A549 (cell line): ENCODE measurements around the gene APAF1. TPM values are rescaled to one million over a fixed set of nuclear protein-coding genes. Genes with fewer than 3 reads are reported as not detected.

Experiments used
- ATAC-seq, 2 experiments: fragments of 200-7000 bp in 1 of 2; fragments of >200 bp in 1 of 2; cut with Nextera tagmentation in 1 of 2; cut with Tn5 transposase in 1 of 2; 3 replicates each; pipeline versions ENCODE4 v1.8.0 to v1.9.1; 2018 to 2020; ENCODE audit warnings: mild to moderate bottlenecking in 1 of 2, moderate library complexity in 1 of 2
- CTCF ChIA-PET: fragments of 300-600 bp; sonication (Branson Sonifier 250); formaldehyde crosslinking; extraction: SDS; loops from one replicate; lab custom pipeline; 2021; ENCODE audit warnings: antibody characterized with exemption, inconsistent platforms; lab: Yijun Ruan, JAX
- POLR2A ChIA-PET: fragments of 350-600 bp; formaldehyde crosslinking; extraction: SDS; loops from one replicate; lab custom pipeline; 2021; ENCODE audit warnings: antibody characterized with exemption, inconsistent platforms; lab: Yijun Ruan, JAX
- DNase-seq, 2 experiments: peaks; one replicate each; pipeline versions ENCODE4 v3.0.0 to v3.0.0-alpha.2; 2011 to 2016; ENCODE audit warnings: low read depth in 1 of 2, low spot score in 1 of 2
- FAIRE-seq: peaks from 2 replicates; lab custom pipeline; 2011; peaks lifted over from hg19 to GRCh38; lab: Jason Lieb, UNC
- H3K27ac ChIP-seq, 2 experiments: fragments of >200 bp; sonication (Bioruptor Twin); formaldehyde crosslinking; 3 replicates each; pipeline ENCODE4 v1.5.1; 2016 to 2017
- H3K4me1 ChIP-seq: fragments of >200 bp; sonication (Bioruptor Twin); formaldehyde crosslinking; 3 replicates; pipeline ENCODE4 v1.6.1; 2016
- H3K4me2 ChIP-seq: fragments of >200 bp; sonication (Bioruptor Twin); formaldehyde crosslinking; 3 replicates; pipeline ENCODE4 v1.6.1; 2016
- H3K4me3 ChIP-seq: fragments of >200 bp; sonication (Bioruptor Twin); formaldehyde crosslinking; 3 replicates; pipeline ENCODE4 v1.5.1; 2016
- H3K9me3 ChIP-seq: fragments of >200 bp; sonication (Bioruptor Twin); formaldehyde crosslinking; 3 replicates; pipeline ENCODE4 v1.6.1; 2016
- BCL3 ChIP-seq: fragments of >200 bp; sonication (Bioruptor Twin); formaldehyde crosslinking; IDR thresholded peaks from 3 replicates; pipeline ENCODE4 v1.6.1; 2016
- BHLHE40 ChIP-seq: IDR thresholded peaks from 2 replicates; pipeline ENCODE4 v1.6.1; 2012; ENCODE audit warnings: low read depth, low read length, inconsistent platforms
- CHD2 ChIP-seq: fragments of 150-350 bp; IDR thresholded peaks from 2 replicates; pipeline ENCODE4 v1.6.1; 2014; ENCODE audit warnings: low read length; ENCODE audit not compliant: partially characterized antibody
- CHD4 ChIP-seq: fragments of 200-600 bp; sonication (generic); IDR thresholded peaks from 2 replicates; pipeline ENCODE4 v1.6.1; 2016; ENCODE audit warnings: antibody characterized with exemption, mild to moderate bottlenecking, borderline replicate concordance
- ESRRA ChIP-seq: fragments of 150-350 bp; IDR thresholded peaks from 2 replicates; pipeline ENCODE4 v1.6.1; 2014; ENCODE audit warnings: mild to moderate bottlenecking, low read length, borderline replicate concordance
- FOXS1 ChIP-seq: fragments of 250-450 bp; sonication (Bioruptor Pico); IDR thresholded peaks from 2 replicates; pipeline ENCODE4 v1.5.0; 2020; ENCODE audit warnings: mild to moderate bottlenecking, moderate library complexity
- GATA3 ChIP-seq: IDR thresholded peaks from 2 replicates; pipeline ENCODE4 v1.6.1; 2012; ENCODE audit warnings: borderline replicate concordance
- HEYL ChIP-seq: fragments of 250-450 bp; sonication (Bioruptor Pico); IDR thresholded peaks from 2 replicates; pipeline ENCODE4 v1.8.0; 2021; ENCODE audit warnings: mild to moderate bottlenecking, moderate library complexity
- HOXA7 ChIP-seq: fragments of 250-450 bp; sonication (Bioruptor Pico); IDR thresholded peaks from 2 replicates; pipeline ENCODE4 v1.5.0; 2020; ENCODE audit warnings: mild to moderate bottlenecking, moderate library complexity
- NPAS2 ChIP-seq: fragments of 250-450 bp; sonication (Bioruptor Pico); IDR thresholded peaks from 2 replicates; pipeline ENCODE4 v1.8.0; 2022; ENCODE audit warnings: mild to moderate bottlenecking, moderate library complexity, borderline replicate concordance
- NR3C1 ChIP-seq: fragments of >200 bp; sonication (Bioruptor Twin); formaldehyde crosslinking; IDR thresholded peaks from 3 replicates; pipeline ENCODE4 v1.6.1; 2017
- PHF8 ChIP-seq: fragments of 200-600 bp; sonication (generic); IDR thresholded peaks from 2 replicates; pipeline ENCODE4 v1.6.1; 2016; ENCODE audit warnings: low read depth, mild to moderate bottlenecking, antibody characterized with exemption, moderate library complexity, borderline replicate concordance
- POLR2A ChIP-seq: IDR thresholded peaks from 2 replicates; pipeline ENCODE4 v1.6.1; 2012; ENCODE audit warnings: mild to moderate bottlenecking, low read length
- RAD21 ChIP-seq, 2 experiments: fragments of >200 bp in 1 of 2; sonication (Bioruptor Twin) in 1 of 2; formaldehyde crosslinking in 1 of 2; IDR thresholded peaks in 1 of 2; conservative IDR thresholded peaks in 1 of 2; 2 replicates in 1 of 2; 3 replicates in 1 of 2; pipeline ENCODE4 v1.6.1; 2012 to 2018; ENCODE audit warnings: inconsistent platforms in 1 of 2
- RNF2 ChIP-seq: fragments of 200-600 bp; sonication (generic); IDR thresholded peaks from 2 replicates; pipeline ENCODE4 v1.6.1; 2016; ENCODE audit warnings: low read depth, mild to moderate bottlenecking, antibody characterized with exemption, moderate library complexity, borderline replicate concordance
- SMC3 ChIP-seq: fragments of >200 bp; sonication (Bioruptor Twin); formaldehyde crosslinking; IDR thresholded peaks from 3 replicates; pipeline ENCODE4 v1.6.1; 2018; ENCODE audit warnings: inconsistent platforms
- ZC3H11A ChIP-seq: fragments of 450-650 bp; IDR thresholded peaks from 2 replicates; pipeline ENCODE4 v1.6.1; 2014; ENCODE audit warnings: antibody characterized with exemption, mild to moderate bottlenecking
- ZFP36 ChIP-seq: fragments of 450-650 bp; IDR thresholded peaks from 2 replicates; pipeline ENCODE4 v1.6.1; 2014; ENCODE audit warnings: borderline replicate concordance; ENCODE audit not compliant: partially characterized antibody
- ZSCAN20 ChIP-seq: fragments of 250-450 bp; sonication (Bioruptor Pico); IDR thresholded peaks from 2 replicates; pipeline ENCODE4 v1.8.0; 2022; ENCODE audit warnings: mild to moderate bottlenecking, moderate library complexity
- WGBS: methylation state at CpG from one replicate; pipeline ENCODE4 v1.1.6; 2017; ENCODE audit errors: missing lambda C conversion rate; 5-methylcytosine and 5-hydroxymethylcytosine counted together
- polyA plus RNA-seq, 4 experiments: library from polyadenylated mRNA; depleted of rRNA in 3 of 4; stranded (reverse); fragments of >200 nt; fragmentation: RNase III in 1 of 4; extraction: RNeasy Plus Mini Kit Qiagen cat#74134 plus additional on column Dnase treatment in 1 of 4; gene quantifications; 2 replicates in 3 of 4; 3 replicates in 1 of 4; pipeline ENCODE4 v1.2.3, GENCODE V29; 2011 to 2017
- TF ChIP-seq, protein P1 (sequence below): fragments of >200 bp; sonication (Bioruptor Twin); formaldehyde crosslinking; IDR thresholded peaks from 3 replicates; pipeline ENCODE4 v1.5.1; 2016
- TF ChIP-seq, protein P2 (sequence below): fragments of 250-450 bp; sonication (Bioruptor Pico); IDR thresholded peaks from 2 replicates; pipeline ENCODE4 v1.5.0; 2020; ENCODE audit warnings: low read depth, mild to moderate bottlenecking, moderate library complexity
- TF ChIP-seq, protein P3 (sequence below): fragments of 450-650 bp; IDR thresholded peaks from 2 replicates; pipeline ENCODE4 v1.6.1; 2014; ENCODE audit warnings: antibody characterized with exemption
- TF ChIP-seq, protein P4 (sequence below): fragments of >200 bp; sonication (Bioruptor Twin); formaldehyde crosslinking; IDR thresholded peaks from 2 replicates; pipeline ENCODE4 v1.6.1; 2016
- TF ChIP-seq, protein P5 (sequence below): IDR thresholded peaks from 2 replicates; pipeline ENCODE4 v1.6.1; 2012

Gene APAF1
- polyA plus RNA-seq, 2 of the 4 experiments (the other 2 are of a cell fraction): 13.2 to 15.7 TPM

GRCh38 chr12:98696036-98696646 lies 51.1 kb downstream of the APAF1 start:
- CTCF ChIA-PET: interaction anchor here (1.3 to 1.4 kb wide), 3 partner anchors 10 to 303 kb away, joined by 3 to 6 read pairs (median 3); no protein-coding TSS in a partner anchor
- no peak for DNase-seq
- POLR2A ChIA-PET: no interaction called here
- TF ChIP-seq HOXA7 (CRISPR knock-in tag) (no peak), BHLHE40 (no peak), CHD4 (no peak), ZSCAN20 (CRISPR knock-in tag) (no peak), POLR2A (no peak), RAD21 (conservative IDR thresholded peaks at IDR 0.05 in 1 of 2, IDR thresholded peaks at IDR 0.05 in 1 of 2) (no peak), GATA3 (no peak), BCL3 (no peak), SMC3 (no peak), RNF2 (no peak), FOXS1 (CRISPR knock-in tag) (no peak)
- TF ChIP-seq, protein P1, sequence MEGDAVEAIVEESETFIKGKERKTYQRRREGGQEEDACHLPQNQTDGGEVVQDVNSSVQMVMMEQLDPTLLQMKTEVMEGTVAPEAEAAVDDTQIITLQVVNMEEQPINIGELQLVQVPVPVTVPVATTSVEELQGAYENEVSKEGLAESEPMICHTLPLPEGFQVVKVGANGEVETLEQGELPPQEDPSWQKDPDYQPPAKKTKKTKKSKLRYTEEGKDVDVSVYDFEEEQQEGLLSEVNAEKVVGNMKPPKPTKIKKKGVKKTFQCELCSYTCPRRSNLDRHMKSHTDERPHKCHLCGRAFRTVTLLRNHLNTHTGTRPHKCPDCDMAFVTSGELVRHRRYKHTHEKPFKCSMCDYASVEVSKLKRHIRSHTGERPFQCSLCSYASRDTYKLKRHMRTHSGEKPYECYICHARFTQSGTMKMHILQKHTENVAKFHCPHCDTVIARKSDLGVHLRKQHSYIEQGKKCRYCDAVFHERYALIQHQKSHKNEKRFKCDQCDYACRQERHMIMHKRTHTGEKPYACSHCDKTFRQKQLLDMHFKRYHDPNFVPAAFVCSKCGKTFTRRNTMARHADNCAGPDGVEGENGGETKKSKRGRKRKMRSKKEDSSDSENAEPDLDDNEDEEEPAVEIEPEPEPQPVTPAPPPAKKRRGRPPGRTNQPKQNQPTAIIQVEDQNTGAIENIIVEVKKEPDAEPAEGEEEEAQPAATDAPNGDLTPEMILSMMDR: no peak
- TF ChIP-seq, protein P2, sequence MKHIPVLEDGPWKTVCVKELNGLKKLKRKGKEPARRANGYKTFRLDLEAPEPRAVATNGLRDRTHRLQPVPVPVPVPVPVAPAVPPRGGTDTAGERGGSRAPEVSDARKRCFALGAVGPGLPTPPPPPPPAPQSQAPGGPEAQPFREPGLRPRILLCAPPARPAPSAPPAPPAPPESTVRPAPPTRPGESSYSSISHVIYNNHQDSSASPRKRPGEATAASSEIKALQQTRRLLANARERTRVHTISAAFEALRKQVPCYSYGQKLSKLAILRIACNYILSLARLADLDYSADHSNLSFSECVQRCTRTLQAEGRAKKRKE (CRISPR knock-in tag): no peak
- TF ChIP-seq, protein P3, sequence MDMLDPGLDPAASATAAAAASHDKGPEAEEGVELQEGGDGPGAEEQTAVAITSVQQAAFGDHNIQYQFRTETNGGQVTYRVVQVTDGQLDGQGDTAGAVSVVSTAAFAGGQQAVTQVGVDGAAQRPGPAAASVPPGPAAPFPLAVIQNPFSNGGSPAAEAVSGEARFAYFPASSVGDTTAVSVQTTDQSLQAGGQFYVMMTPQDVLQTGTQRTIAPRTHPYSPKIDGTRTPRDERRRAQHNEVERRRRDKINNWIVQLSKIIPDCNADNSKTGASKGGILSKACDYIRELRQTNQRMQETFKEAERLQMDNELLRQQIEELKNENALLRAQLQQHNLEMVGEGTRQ: no peak
- TF ChIP-seq, all 56 proteins: peak for 0
- 77% methylated on average over 8 of the region's 8 CpGs for WGBS
- no peak overlapping the region for H3K4me3 ChIP-seq
- H3K4me2 ChIP-seq: no peak overlapping the region
- FAIRE-seq (no peak), ATAC-seq (no peak)
- H3K4me1 ChIP-seq: no peaks in the 10 kb centered on the region
- H3K9me3 ChIP-seq: no peaks in the 10 kb centered on the region
- no peak overlapping the region for H3K27ac ChIP-seq

DNA sequence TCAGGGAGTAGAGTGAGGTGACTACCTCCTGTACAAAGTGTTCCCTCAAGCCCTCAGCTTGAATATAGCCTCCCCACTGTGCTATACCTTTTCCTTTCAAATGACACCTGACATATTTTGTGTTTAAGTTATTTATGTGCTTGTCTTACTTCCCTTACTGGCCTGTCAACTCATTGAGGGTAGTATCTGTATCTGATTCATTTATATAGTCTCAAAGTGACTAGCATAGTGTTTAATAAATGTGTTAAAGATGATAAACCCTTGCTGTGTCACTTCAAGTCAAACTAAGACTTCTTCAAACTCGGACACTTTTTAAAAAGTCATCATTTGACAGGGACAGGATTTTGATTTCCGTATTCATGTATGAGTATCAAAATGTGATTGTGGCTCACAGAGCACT lies 52.1 kb downstream of the APAF1 start:
- POLR2A ChIA-PET: no interaction called here
- Histone ChIP-seq H3K4me2 (no peak overlapping the region), H3K4me3 (no peak overlapping the region), H3K4me1 (no peaks in the 10 kb centered on the region), H3K9me3 (no peaks in the 10 kb centered on the region)
- DNase-seq (no peak), ATAC-seq (no peak), FAIRE-seq (no peak)
- TF ChIP-seq, protein P4, sequence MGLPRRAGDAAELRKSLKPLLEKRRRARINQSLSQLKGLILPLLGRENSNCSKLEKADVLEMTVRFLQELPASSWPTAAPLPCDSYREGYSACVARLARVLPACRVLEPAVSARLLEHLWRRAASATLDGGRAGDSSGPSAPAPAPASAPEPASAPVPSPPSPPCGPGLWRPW: no peak
- TF ChIP-seq NPAS2 (CRISPR knock-in tag): no peak
- TF ChIP-seq ZC3H11A: no peak
- no peak for TF ChIP-seq ESRRA
- no peak for TF ChIP-seq ZFP36
- TF ChIP-seq, protein P5, sequence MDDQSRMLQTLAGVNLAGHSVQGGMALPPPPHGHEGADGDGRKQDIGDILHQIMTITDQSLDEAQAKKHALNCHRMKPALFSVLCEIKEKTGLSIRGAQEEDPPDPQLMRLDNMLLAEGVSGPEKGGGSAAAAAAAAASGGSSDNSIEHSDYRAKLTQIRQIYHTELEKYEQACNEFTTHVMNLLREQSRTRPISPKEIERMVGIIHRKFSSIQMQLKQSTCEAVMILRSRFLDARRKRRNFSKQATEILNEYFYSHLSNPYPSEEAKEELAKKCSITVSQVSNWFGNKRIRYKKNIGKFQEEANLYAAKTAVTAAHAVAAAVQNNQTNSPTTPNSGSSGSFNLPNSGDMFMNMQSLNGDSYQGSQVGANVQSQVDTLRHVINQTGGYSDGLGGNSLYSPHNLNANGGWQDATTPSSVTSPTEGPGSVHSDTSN: no peak
- no peak for TF ChIP-seq FOXS1 (CRISPR knock-in tag)
- no peak for TF ChIP-seq CHD2
- no peak for TF ChIP-seq HEYL (CRISPR knock-in tag)
- TF ChIP-seq NR3C1: no peak
- TF ChIP-seq PHF8: no peak
- TF ChIP-seq, all 56 proteins: peak for 0
- CTCF ChIA-PET: interaction anchor here (1.2 to 1.4 kb wide), 2 partner anchors 14 to 302 kb away, joined by 5 to 6 read pairs; no protein-coding TSS in a partner anchor
- 82% methylated on average over 2 of the region's 2 CpGs for WGBS
- no peak overlapping the region for H3K27ac ChIP-seq
